A549 (cell line): ENCODE measurements around the gene ITPRIPL2. TPM values are rescaled to one million over a fixed set of nuclear protein-coding genes. Genes with fewer than 3 reads are reported as not detected.
A peak's percentile ranks its signal among the peaks of the same experiment; 100 is the strongest.

ENCODE experiments used
- ATAC-seq, 2 experiments: fragments of 200-7000 bp in 1 of 2; fragments of >200 bp in 1 of 2; cut with Nextera tagmentation in 1 of 2; cut with Tn5 transposase in 1 of 2; 3 replicates each; pipeline versions ENCODE4 v1.8.0 to v1.9.1; 2018 to 2020; ENCODE audit warnings: mild to moderate bottlenecking in 1 of 2, moderate library complexity in 1 of 2
- CTCF ChIA-PET: fragments of 300-600 bp; sonication (Branson Sonifier 250); formaldehyde crosslinking; extraction: SDS; loops from one replicate; lab custom pipeline; 2021; ENCODE audit warnings: antibody characterized with exemption, inconsistent platforms; lab: Yijun Ruan, JAX
- POLR2A ChIA-PET: fragments of 350-600 bp; formaldehyde crosslinking; extraction: SDS; loops from one replicate; lab custom pipeline; 2021; ENCODE audit warnings: antibody characterized with exemption, inconsistent platforms; lab: Yijun Ruan, JAX
- DNase-seq, 2 experiments: peaks; one replicate each; pipeline versions ENCODE4 v3.0.0 to v3.0.0-alpha.2; 2011 to 2016; ENCODE audit warnings: low read depth in 1 of 2, low spot score in 1 of 2
- FAIRE-seq: peaks from 2 replicates; lab custom pipeline; 2011; peaks lifted over from hg19 to GRCh38; lab: Jason Lieb, UNC
- H3K27ac ChIP-seq, 2 experiments: fragments of >200 bp; sonication (Bioruptor Twin); formaldehyde crosslinking; 3 replicates each; pipeline ENCODE4 v1.5.1; 2016 to 2017
- H3K4me1 ChIP-seq: fragments of >200 bp; sonication (Bioruptor Twin); formaldehyde crosslinking; 3 replicates; pipeline ENCODE4 v1.6.1; 2016
- H3K4me2 ChIP-seq: fragments of >200 bp; sonication (Bioruptor Twin); formaldehyde crosslinking; 3 replicates; pipeline ENCODE4 v1.6.1; 2016
- H3K4me3 ChIP-seq: fragments of >200 bp; sonication (Bioruptor Twin); formaldehyde crosslinking; 3 replicates; pipeline ENCODE4 v1.5.1; 2016
- H3K9me3 ChIP-seq: fragments of >200 bp; sonication (Bioruptor Twin); formaldehyde crosslinking; 3 replicates; pipeline ENCODE4 v1.6.1; 2016
- ATOH8 ChIP-seq: fragments of 250-450 bp; sonication (Bioruptor Pico); IDR thresholded peaks from 2 replicates; pipeline ENCODE4 v1.5.0; 2020; ENCODE audit warnings: low read depth, mild to moderate bottlenecking, moderate library complexity
- CBX8 ChIP-seq: fragments of 200-600 bp; sonication (generic); IDR thresholded peaks from 2 replicates; pipeline ENCODE4 v1.6.1; 2016
- EHMT2 ChIP-seq: fragments of 200-600 bp; sonication (generic); IDR thresholded peaks from 2 replicates; pipeline ENCODE4 v1.6.1; 2016; ENCODE audit warnings: antibody characterized with exemption, low read depth, mild to moderate bottlenecking, moderate library complexity
- ELK1 ChIP-seq: fragments of 150-350 bp; IDR thresholded peaks from 2 replicates; pipeline ENCODE4 v1.6.1; 2014; ENCODE audit warnings: low read depth, mild to moderate bottlenecking, low read length
- FOSB ChIP-seq: fragments of 250-450 bp; sonication (Bioruptor Pico); IDR thresholded peaks from 2 replicates; pipeline ENCODE4 v1.5.0; 2020; ENCODE audit warnings: mild to moderate bottlenecking, moderate library complexity
- FOXS1 ChIP-seq: fragments of 250-450 bp; sonication (Bioruptor Pico); IDR thresholded peaks from 2 replicates; pipeline ENCODE4 v1.5.0; 2020; ENCODE audit warnings: mild to moderate bottlenecking, moderate library complexity
- GATA3 ChIP-seq: IDR thresholded peaks from 2 replicates; pipeline ENCODE4 v1.6.1; 2012; ENCODE audit warnings: borderline replicate concordance
- HES2 ChIP-seq: fragments of >200 bp; sonication (Bioruptor Twin); formaldehyde crosslinking; IDR thresholded peaks from 2 replicates; pipeline ENCODE4 v1.6.1; 2016
- HEYL ChIP-seq: fragments of 250-450 bp; sonication (Bioruptor Pico); IDR thresholded peaks from 2 replicates; pipeline ENCODE4 v1.8.0; 2021; ENCODE audit warnings: mild to moderate bottlenecking, moderate library complexity
- HOXB5 ChIP-seq: fragments of 250-450 bp; sonication (Bioruptor Pico); IDR thresholded peaks from 2 replicates; pipeline ENCODE4 v1.5.0; 2020; ENCODE audit warnings: mild to moderate bottlenecking, moderate library complexity
- JUN ChIP-seq, 2 experiments: fragments of >200 bp; sonication (Bioruptor Twin); formaldehyde crosslinking; IDR thresholded peaks; 2 replicates in 1 of 2; 3 replicates in 1 of 2; pipeline ENCODE4 v1.6.1; 2016 to 2017
- MAX ChIP-seq: IDR thresholded peaks from 2 replicates; pipeline ENCODE4 v1.6.1; 2012
- MAZ ChIP-seq: fragments of 150-350 bp; IDR thresholded peaks from 2 replicates; pipeline ENCODE4 v1.6.1; 2014; ENCODE audit warnings: antibody characterized with exemption, low read depth, low read length, borderline replicate concordance
- MYC ChIP-seq: IDR thresholded peaks from 2 replicates; pipeline ENCODE4 v1.6.1; 2012; ENCODE audit warnings: mild to moderate bottlenecking, inconsistent platforms, low read length, improper control_type of control experiment, borderline replicate concordance
- NR3C1 ChIP-seq: fragments of >200 bp; sonication (Bioruptor Twin); formaldehyde crosslinking; IDR thresholded peaks from 3 replicates; pipeline ENCODE4 v1.6.1; 2017
- PHF8 ChIP-seq: fragments of 200-600 bp; sonication (generic); IDR thresholded peaks from 2 replicates; pipeline ENCODE4 v1.6.1; 2016; ENCODE audit warnings: low read depth, mild to moderate bottlenecking, antibody characterized with exemption, moderate library complexity, borderline replicate concordance
- POLR2A ChIP-seq: IDR thresholded peaks from 2 replicates; pipeline ENCODE4 v1.6.1; 2012; ENCODE audit warnings: mild to moderate bottlenecking, low read length
- POLR2AphosphoS2 ChIP-seq: conservative IDR thresholded peaks from 2 replicates; pipeline ENCODE4 v1.6.1; 2012; ENCODE audit warnings: low read length, improper control_type of control experiment, inconsistent platforms
- RAD21 ChIP-seq, 2 experiments: fragments of >200 bp in 1 of 2; sonication (Bioruptor Twin) in 1 of 2; formaldehyde crosslinking in 1 of 2; IDR thresholded peaks in 1 of 2; conservative IDR thresholded peaks in 1 of 2; 2 replicates in 1 of 2; 3 replicates in 1 of 2; pipeline ENCODE4 v1.6.1; 2012 to 2018; ENCODE audit warnings: inconsistent platforms in 1 of 2
- WGBS: methylation state at CpG from one replicate; pipeline ENCODE4 v1.1.6; 2017; ENCODE audit errors: missing lambda C conversion rate; 5-methylcytosine and 5-hydroxymethylcytosine counted together
- polyA minus RNA-seq: library from RNA; depleted of rRNA, polyadenylated mRNA; stranded (reverse); fragments of >200 nt; gene quantifications from 2 replicates; pipeline ENCODE4 v1.2.3, GENCODE V29; 2011; rRNA and poly(A)+ RNA removed
- polyA plus RNA-seq, 4 experiments: library from polyadenylated mRNA; depleted of rRNA in 3 of 4; stranded (reverse); fragments of >200 nt; fragmentation: RNase III in 1 of 4; extraction: RNeasy Plus Mini Kit Qiagen cat#74134 plus additional on column Dnase treatment in 1 of 4; gene quantifications; 2 replicates in 3 of 4; 3 replicates in 1 of 4; pipeline ENCODE4 v1.2.3, GENCODE V29; 2011 to 2017
- TF ChIP-seq, protein P1 (sequence below): fragments of >200 bp; sonication (Bioruptor Twin); formaldehyde crosslinking; IDR thresholded peaks from 3 replicates; pipeline ENCODE4 v1.6.1; 2016
- TF ChIP-seq, protein P2 (sequence below): IDR thresholded peaks from 2 replicates; pipeline ENCODE4 v1.6.1; 2012; ENCODE audit warnings: low read depth, borderline replicate concordance

Gene ITPRIPL2
- 17.5 and 18.3 TPM in 2 replicates for polyA plus RNA-seq (2011; rRNA removed)
- polyA plus RNA-seq (2012; cell fraction: cytosol; rRNA removed) = 7.2 and 13.0 TPM in 2 replicates
- polyA plus RNA-seq (2012; cell fraction: nucleus; rRNA removed) = 13.5 and 18.8 TPM in 2 replicates
- polyA plus RNA-seq (2017; fragmentation: RNase III; extraction: RNeasy Plus Mini Kit Qiagen cat#74134 plus additional on column Dnase treatment) = 14.7 to 16.3 TPM (median 15.5 TPM) in 3 replicates
- 16.8 and 17.3 TPM in 2 replicates for polyA minus RNA-seq

GRCh38 chr16:19113577-19114358 is at the start of gene ITPRIPL2:
Gene ITPRIPL2, plus strand, starts transcription at chr16:19113964. Its CDS starts 498 bp downstream, at chr16:19114462.
- WGBS = 2% methylated on average over 13 of the region's 74 CpGs
- POLR2A ChIA-PET = interaction anchor here (0.6 to 1.7 kb wide), 10 partner anchors 10 to 560 kb away, joined by 3 to 16 read pairs (median 4); partner anchors contain the start of genes ARL6IP1 and VPS35L
- FAIRE-seq (no peak), DNase-seq (peak; percentile 85 to 93)
- H3K27ac ChIP-seq = peak within 1 kb of the TSS; percentile 92 to 96
- H3K9me3 ChIP-seq = no peaks in the 10 kb centered on the region
- H3K4me3 ChIP-seq = peak within 1 kb of the TSS; percentile 67
- CTCF ChIA-PET = interaction anchor here (0.6 to 12.5 kb wide), 8 partner anchors 9 to 319 kb away, joined by 3 to 114 read pairs (median 4); no protein-coding TSS in a partner anchor
- H3K4me1 ChIP-seq = peaks cover 70% of the 10 kb centered on the region
- TF ChIP-seq FOXS1 (CRISPR knock-in tag) = no peak
- peak; percentile 83; the same call in 1 of the 2 replicates for TF ChIP-seq MYC
- TF ChIP-seq NR3C1 = no peak
- peak; percentile 60 to 85; a peak in 4 of 5 replicates for TF ChIP-seq JUN (IDR thresholded peaks at IDR 0.05)
- TF ChIP-seq, protein P1, sequence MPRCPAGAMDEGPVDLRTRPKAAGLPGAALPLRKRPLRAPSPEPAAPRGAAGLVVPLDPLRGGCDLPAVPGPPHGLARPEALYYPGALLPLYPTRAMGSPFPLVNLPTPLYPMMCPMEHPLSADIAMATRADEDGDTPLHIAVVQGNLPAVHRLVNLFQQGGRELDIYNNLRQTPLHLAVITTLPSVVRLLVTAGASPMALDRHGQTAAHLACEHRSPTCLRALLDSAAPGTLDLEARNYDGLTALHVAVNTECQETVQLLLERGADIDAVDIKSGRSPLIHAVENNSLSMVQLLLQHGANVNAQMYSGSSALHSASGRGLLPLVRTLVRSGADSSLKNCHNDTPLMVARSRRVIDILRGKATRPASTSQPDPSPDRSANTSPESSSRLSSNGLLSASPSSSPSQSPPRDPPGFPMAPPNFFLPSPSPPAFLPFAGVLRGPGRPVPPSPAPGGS = peak; percentile 58; the same call in 1 of the 3 replicates
- TF ChIP-seq POLR2A = peak; percentile 60
- no peak for TF ChIP-seq GATA3
- TF ChIP-seq EHMT2 = no peak
- 0 out of 2 replicates have a peak, but pooled peaks have one; percentile 43 for TF ChIP-seq HOXB5 (CRISPR knock-in tag)
- peak in 1 of 2 experiments; percentile 38; a peak in 2 of 5 replicates for TF ChIP-seq RAD21 (conservative IDR thresholded peaks at IDR 0.05 in 1 of 2, IDR thresholded peaks at IDR 0.05 in 1 of 2)
- TF ChIP-seq ELK1 = no peak
- peak; percentile 51; the same call in 1 of the 2 replicates for TF ChIP-seq PHF8
- TF ChIP-seq MAX = peak; percentile 85
- TF ChIP-seq POLR2AphosphoS2 = no peak
- 0 out of 2 replicates have a peak, but pooled peaks have one; percentile 15 for TF ChIP-seq MAZ
- TF ChIP-seq HES2 = no peak
- no peak for TF ChIP-seq HEYL
- 0 out of 2 replicates have a peak, but pooled peaks have one; percentile 26 for TF ChIP-seq ATOH8 (CRISPR knock-in tag)
- no peak for TF ChIP-seq FOSB (CRISPR knock-in tag)
- TF ChIP-seq, protein P2, sequence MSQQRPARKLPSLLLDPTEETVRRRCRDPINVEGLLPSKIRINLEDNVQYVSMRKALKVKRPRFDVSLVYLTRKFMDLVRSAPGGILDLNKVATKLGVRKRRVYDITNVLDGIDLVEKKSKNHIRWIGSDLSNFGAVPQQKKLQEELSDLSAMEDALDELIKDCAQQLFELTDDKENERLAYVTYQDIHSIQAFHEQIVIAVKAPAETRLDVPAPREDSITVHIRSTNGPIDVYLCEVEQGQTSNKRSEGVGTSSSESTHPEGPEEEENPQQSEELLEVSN = peak; percentile 65
- no peak for TF ChIP-seq CBX8
- TF ChIP-seq, all 56 proteins: peak for 11
- peak within 1 kb of the TSS; percentile 85 for H3K4me2 ChIP-seq
- ATAC-seq = peak; percentile 85
